A673 (cell line): ENCODE measurements around the gene XYLT1. TPM values are rescaled to one million over a fixed set of nuclear protein-coding genes. Genes with fewer than 3 reads are reported as not detected.

Experiments used
- BruUV-seq: library from RNA; stranded (reverse); fragments of 400-500 nt; replicated peaks from 2 replicates; lab custom pipeline; 2021; lab: Mats Ljungman, UMichigan
- CTCF ChIA-PET: fragments of 300-600 bp; sonication (Branson Sonifier 250); formaldehyde crosslinking; loops from one replicate; lab custom pipeline; 2022; ENCODE audit warnings: antibody characterized with exemption; lab: Charles Lee
- POLR2A ChIA-PET: fragments of 300-600 bp; sonication (Branson Sonifier 250); formaldehyde crosslinking; loops from one replicate; lab custom pipeline; 2022; ENCODE audit warnings: antibody characterized with exemption; ENCODE audit not compliant: low non-redundant PET; lab: Charles Lee
- DNase-seq: peaks from one replicate; pipeline ENCODE4 v3.0.0-alpha.2; 2015; ENCODE audit warnings: low spot score
- H3K27ac ChIP-seq: fragments of 200-600 bp; sonication (generic); 2 replicates; pipeline ENCODE4 v1.5.1; 2016; ENCODE audit warnings: mixed run types, low read depth, mild to moderate bottlenecking, mixed read lengths, antibody characterized with exemption, low read length; ENCODE audit not compliant: poor library complexity, severe bottlenecking
- H3K27me3 ChIP-seq: fragments of 200-600 bp; sonication (generic); replicated peaks from 2 replicates; pipeline ENCODE4 v1.6.1; 2017; ENCODE audit warnings: mixed run types, low read depth, mild to moderate bottlenecking, mixed read lengths, antibody characterized with exemption, low read length; ENCODE audit not compliant: insufficient read depth, poor library complexity
- H3K36me3 ChIP-seq: fragments of 200-600 bp; sonication (generic); 2 replicates; pipeline ENCODE4 v1.6.1; 2016; ENCODE audit warnings: mixed run types, mild to moderate bottlenecking, mixed read lengths, antibody characterized with exemption, low read length; ENCODE audit not compliant: insufficient read depth, poor library complexity, severe bottlenecking
- H3K4me1 ChIP-seq: fragments of 200-600 bp; sonication (generic); 2 replicates; pipeline ENCODE4 v1.6.1; 2017; ENCODE audit warnings: mixed run types, mild to moderate bottlenecking, mixed read lengths, antibody characterized with exemption, low read length; ENCODE audit not compliant: insufficient read depth, poor library complexity, severe bottlenecking
- H3K4me3 ChIP-seq: fragments of 200-600 bp; sonication (generic); 2 replicates; pipeline ENCODE4 v1.5.1; 2016; ENCODE audit warnings: low read depth, mixed run types, mild to moderate bottlenecking, mixed read lengths, low read length; ENCODE audit not compliant: poor library complexity, severe bottlenecking
- H3K9me3 ChIP-seq: fragments of 200-600 bp; sonication (generic); 2 replicates; pipeline ENCODE4 v1.6.1; 2016; ENCODE audit warnings: mixed run types, low read depth, mild to moderate bottlenecking, mixed read lengths, antibody characterized with exemption, low read length; ENCODE audit not compliant: poor library complexity, severe bottlenecking
- EZH2 ChIP-seq: fragments of 200-600 bp; sonication (generic); IDR thresholded peaks from 2 replicates; pipeline ENCODE4 v1.6.1; 2017; ENCODE audit warnings: borderline replicate concordance, low read depth, mild to moderate bottlenecking, mixed read lengths, antibody characterized with exemption, low read length; ENCODE audit not compliant: poor library complexity, severe bottlenecking
- intact Hi-C: fragments of 100-400 bp; cut with micrococcal nuclease; formaldehyde crosslinking; loops from one replicate; pipeline ENCODE4 v1.10.0; 2022; ENCODE audit not compliant: unreplicated experiment
- total RNA-seq: library from RNA; stranded (reverse); gene quantifications from 2 replicates; pipeline ENCODE4 v1.2.3, GENCODE V29; 2021
- TF ChIP-seq, protein P1 (sequence below): fragments of 300-800, 200-600 bp; sonication (generic); conservative IDR thresholded peaks from 2 replicates; pipeline ENCODE4 v1.5.1; 2017; ENCODE audit warnings: low read depth, mild to moderate bottlenecking, antibody characterized with exemption, low read length, moderate library complexity, mixed read lengths

Gene XYLT1
- total RNA-seq, 1 experiment from 2014 or later: 0.64 TPM

DNA sequence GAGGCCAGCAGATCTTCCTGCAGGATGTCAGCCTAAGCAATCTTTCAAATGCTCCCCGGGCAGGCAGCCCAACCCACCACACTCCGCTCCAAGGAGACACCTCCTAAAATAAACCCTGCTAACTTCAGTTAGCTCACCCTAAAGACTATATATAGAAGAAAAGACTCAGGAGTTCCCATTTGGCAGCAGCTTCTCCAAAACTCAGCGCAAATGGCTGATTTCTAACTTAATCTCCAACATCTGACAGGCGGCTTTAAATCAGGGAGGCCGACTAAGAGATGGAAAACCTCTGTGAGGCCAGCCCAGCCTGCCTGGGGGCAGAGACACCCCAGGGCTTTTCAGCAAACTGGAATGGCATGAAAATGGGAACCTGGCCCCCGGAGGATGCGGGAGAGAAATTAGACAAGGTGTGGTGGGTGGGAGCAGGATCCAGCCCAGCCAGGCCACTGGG is 91.6 kb downstream of the XYLT1 start:
- ChIA-PET POLR2A (no interaction called here), CTCF (no interaction called here)
- intact Hi-C loops: no loop called here
- DNase-seq: no peak
- H3K27me3 ChIP-seq: no peaks in the 10 kb centered on the region
- no peaks in the 10 kb centered on the region for H3K4me1 ChIP-seq
- no peak overlapping the region for H3K4me3 ChIP-seq
- no peak for TF ChIP-seq EZH2
- TF ChIP-seq, protein P1, sequence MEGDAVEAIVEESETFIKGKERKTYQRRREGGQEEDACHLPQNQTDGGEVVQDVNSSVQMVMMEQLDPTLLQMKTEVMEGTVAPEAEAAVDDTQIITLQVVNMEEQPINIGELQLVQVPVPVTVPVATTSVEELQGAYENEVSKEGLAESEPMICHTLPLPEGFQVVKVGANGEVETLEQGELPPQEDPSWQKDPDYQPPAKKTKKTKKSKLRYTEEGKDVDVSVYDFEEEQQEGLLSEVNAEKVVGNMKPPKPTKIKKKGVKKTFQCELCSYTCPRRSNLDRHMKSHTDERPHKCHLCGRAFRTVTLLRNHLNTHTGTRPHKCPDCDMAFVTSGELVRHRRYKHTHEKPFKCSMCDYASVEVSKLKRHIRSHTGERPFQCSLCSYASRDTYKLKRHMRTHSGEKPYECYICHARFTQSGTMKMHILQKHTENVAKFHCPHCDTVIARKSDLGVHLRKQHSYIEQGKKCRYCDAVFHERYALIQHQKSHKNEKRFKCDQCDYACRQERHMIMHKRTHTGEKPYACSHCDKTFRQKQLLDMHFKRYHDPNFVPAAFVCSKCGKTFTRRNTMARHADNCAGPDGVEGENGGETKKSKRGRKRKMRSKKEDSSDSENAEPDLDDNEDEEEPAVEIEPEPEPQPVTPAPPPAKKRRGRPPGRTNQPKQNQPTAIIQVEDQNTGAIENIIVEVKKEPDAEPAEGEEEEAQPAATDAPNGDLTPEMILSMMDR: no peak
- H3K9me3 ChIP-seq: no peaks in the 10 kb centered on the region
- no TSS peak for BruUV-seq
- H3K27ac ChIP-seq: no peak overlapping the region
- no peaks in the 10 kb centered on the region for H3K36me3 ChIP-seq

DNA sequence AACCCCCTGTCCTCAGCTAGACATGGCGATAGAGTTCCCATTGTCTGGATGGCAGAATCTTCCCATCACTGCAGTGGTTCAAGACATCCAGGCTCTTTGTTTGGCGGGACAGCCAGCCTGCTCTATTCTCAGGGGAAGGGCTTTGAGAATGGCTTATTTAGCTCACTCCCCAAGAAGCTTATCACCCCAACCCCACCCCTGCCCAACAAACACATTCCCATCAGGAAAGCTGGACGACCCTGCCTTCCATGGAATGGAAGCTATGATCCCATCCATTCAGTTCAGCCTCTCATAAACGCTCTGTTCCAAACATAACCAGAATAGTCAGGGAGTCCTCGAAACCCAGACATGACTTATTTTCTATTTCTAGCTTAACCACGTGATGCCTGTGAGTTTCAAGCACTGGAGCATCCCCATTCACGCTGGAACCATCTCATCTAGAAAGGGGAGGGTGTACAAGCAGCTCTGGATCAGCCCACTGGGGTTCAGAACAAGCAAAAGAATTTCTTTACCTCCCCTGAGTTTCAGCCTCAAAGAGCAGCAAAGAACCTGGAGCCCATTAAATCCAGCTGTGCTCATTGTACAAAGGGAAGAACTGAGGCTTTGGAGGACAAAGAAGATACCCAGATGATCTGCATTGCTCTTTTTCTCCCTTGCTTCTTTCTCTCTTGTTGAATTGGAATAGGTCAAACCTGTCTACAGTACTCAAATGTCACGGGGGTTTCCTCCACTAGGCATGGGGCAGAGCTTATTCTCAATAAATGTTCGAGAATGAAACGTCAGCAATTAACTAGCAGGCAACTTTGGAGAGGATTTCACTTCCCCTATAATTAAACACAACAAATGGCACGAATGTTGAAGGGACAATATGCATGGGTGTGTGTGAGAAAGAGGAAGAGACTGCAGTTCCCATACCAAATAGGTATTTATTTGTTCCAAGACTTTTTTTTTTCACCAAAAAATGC is 93.1 kb downstream of the XYLT1 start:
- BruUV-seq: no TSS peak
- ChIA-PET POLR2A (no interaction called here), CTCF (no interaction called here)
- H3K4me1 ChIP-seq: no peaks in the 10 kb centered on the region
- intact Hi-C loops: no loop called here
- H3K27me3 ChIP-seq: no peaks in the 10 kb centered on the region
- no peak overlapping the region for H3K27ac ChIP-seq
- DNase-seq: no peak
- TF ChIP-seq, protein P1: no peak
- no peak for TF ChIP-seq EZH2
- no peak overlapping the region for H3K4me3 ChIP-seq
- H3K36me3 ChIP-seq: no peaks in the 10 kb centered on the region
- H3K9me3 ChIP-seq: no peaks in the 10 kb centered on the region

DNA sequence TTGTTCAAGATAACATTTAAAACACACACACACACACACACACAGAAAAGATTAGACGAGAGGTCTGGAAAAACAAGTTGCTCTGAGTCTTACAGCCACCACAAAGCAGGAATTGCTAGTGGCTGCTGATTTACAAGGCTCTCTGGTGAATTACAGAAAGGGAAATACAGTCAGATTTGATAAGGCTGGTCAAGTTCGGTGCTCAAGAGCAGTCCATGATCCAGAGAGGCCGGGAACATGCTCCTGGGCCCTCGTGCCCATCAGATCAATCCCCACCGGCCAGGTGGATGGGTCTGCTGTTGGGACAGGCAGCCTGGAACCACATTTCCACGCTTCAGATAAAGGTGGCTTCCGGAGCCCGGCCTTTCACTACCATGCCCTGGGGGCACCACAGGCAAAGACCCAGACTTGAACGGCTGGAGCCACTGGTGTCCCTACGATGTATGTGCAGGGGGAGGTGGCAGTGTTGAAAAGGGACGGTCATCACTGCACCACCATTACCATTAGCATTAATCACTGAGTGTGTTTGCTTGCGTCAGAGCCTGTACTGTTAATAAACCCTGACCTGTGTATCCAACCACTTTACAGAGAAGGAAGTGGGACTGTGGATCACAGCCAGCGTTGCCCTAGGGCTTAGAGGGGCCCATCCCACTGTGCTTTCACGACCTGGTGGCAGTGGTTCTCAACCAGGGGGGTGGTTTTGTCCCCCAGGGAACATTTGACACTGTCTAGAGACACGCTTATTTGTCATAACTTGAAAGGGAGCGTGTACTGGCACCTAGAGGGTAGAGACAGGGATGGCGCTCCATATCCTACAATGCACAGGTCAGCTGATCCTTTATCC is 95.1 kb downstream of the XYLT1 start:
- Histone ChIP-seq H3K4me1 (no peaks in the 10 kb centered on the region), H3K9me3 (no peaks in the 10 kb centered on the region), H3K27ac (no peak overlapping the region), H3K4me3 (no peak overlapping the region), H3K27me3 (no peaks in the 10 kb centered on the region), H3K36me3 (no peaks in the 10 kb centered on the region)
- ChIA-PET POLR2A (no interaction called here), CTCF (no interaction called here)
- intact Hi-C loops: no loop called here
- BruUV-seq: no TSS peak
- DNase-seq: no peak
- TF ChIP-seq, protein P1: no peak
- no peak for TF ChIP-seq EZH2
